HFF-Myc (cell line): ENCODE measurements around the gene B3GNT8.

ENCODE experiments used
- DNase-seq: peaks from one replicate; pipeline ENCODE4 v3.0.0-alpha.2; 2011; ENCODE audit warnings: low read depth; ENCODE audit errors: extremely low read depth
- H3K4me3 ChIP-seq: replicated peaks from 2 replicates; pipeline ENCODE4 v1.5.1; 2011; ENCODE audit warnings: low read depth, mild to moderate bottlenecking, control low read depth, low read length
- TF ChIP-seq, protein P1 (sequence below): IDR thresholded peaks from 2 replicates; pipeline ENCODE4 v1.5.1; 2012; ENCODE audit warnings: mild to moderate bottlenecking, low read depth, low read length, control low read depth; ENCODE audit errors: missing control alignments

B3GNT8 gene

DNA sequence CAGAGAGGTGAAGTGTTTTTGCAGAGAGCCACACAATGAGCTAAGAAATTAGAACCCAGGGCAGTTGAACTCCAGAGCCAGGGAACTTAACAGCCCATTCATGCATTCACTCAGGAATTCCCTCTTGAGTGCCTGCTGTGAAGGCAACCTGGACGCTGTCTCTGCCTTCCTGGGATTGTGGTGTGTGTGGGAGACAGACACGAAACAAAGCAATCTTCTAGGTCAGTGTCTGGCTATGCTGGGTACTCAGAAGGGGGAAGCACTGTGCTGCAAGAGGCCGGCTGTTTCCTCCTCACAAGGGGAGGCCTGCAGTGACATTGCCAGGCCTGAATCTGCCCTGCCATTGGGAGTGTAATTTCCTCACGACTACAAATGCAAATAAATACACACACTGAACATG is 19.9 kb downstream of the B3GNT8 start:
- no peak overlapping the region for H3K4me3 ChIP-seq
- TF ChIP-seq, protein P1, sequence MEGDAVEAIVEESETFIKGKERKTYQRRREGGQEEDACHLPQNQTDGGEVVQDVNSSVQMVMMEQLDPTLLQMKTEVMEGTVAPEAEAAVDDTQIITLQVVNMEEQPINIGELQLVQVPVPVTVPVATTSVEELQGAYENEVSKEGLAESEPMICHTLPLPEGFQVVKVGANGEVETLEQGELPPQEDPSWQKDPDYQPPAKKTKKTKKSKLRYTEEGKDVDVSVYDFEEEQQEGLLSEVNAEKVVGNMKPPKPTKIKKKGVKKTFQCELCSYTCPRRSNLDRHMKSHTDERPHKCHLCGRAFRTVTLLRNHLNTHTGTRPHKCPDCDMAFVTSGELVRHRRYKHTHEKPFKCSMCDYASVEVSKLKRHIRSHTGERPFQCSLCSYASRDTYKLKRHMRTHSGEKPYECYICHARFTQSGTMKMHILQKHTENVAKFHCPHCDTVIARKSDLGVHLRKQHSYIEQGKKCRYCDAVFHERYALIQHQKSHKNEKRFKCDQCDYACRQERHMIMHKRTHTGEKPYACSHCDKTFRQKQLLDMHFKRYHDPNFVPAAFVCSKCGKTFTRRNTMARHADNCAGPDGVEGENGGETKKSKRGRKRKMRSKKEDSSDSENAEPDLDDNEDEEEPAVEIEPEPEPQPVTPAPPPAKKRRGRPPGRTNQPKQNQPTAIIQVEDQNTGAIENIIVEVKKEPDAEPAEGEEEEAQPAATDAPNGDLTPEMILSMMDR = no peak
- DNase-seq = no peak

DNA sequence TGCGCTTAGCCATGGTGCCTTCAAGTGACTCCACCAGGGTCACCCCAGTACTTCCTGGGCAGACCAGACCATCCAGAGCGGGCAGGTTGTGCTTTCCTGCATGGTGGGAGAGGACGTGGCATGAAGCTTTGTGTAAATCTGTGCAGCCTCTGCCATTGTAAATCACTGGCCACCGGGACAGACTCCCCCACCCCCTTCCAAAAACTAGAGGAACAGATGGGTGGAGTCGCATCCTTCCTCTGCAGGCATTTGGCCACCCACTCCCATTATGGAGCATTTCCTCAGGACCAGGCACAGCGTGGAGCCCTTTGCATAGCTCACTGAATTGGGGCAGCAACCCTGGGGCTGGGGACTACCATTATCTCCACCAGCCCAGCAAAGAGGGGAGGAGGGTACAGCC is 21.4 kb downstream of the B3GNT8 start:
- no peak for DNase-seq
- TF ChIP-seq, protein P1 = no peak
- no peak overlapping the region for H3K4me3 ChIP-seq

DNA sequence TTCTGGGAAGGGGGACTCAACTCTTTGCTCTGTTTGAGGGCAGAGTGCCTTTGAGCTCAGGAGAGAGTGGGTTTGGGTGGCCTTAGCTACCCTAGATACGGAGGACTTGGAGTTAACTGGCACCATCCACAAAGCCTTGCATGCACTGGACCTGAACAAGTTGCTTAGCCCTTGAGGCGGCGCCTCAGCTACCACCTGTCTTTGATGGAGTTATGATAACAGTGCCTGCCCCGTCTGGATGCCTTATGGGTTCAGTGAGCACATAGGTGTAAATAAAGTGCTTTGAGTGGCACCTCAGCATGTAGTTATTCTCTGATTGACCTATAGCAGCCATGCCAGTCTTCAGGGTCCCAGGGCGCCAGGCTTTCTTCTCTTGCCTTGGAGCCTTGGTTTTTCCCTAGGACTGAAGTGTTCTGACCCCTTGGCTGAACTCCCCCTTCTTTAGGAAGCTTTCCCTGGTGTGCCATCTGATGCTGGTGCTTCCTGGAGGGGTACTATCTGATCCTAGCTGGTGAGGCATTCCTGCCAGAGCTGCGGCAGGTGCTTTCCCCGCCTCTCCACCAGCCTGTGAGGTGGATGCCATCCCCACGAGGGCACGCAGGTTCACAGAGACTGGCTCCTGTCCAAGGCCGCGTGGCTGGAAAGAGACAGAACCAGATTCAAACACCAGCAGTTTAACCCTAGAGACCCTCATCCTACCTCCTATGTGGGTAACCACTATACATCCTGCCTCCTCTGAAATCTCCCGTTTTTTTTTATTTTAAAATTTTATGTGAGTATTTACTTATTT is 23.8 kb downstream of the B3GNT8 start:
- no peak overlapping the region for H3K4me3 ChIP-seq
- TF ChIP-seq, protein P1 = no peak
- DNase-seq = no peak

DNA sequence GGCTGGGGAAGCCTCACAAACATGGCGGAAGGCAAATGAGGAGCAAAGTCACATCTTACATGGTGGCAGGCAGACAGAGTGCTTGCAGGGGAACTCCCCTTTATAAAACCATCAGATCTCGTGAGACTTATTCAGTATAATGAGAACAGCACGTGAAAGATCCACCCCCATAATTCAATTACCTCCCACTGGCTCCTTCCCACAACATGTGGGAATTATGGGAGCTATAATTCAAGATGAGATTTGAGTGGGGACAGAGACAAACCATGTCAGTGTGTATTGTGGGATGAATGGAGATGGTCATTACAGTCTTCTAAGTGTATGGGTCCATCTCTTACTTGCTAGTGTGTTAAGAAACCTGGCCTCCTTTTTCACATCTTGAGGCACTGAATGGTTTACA is 25.2 kb downstream of the B3GNT8 start:
- DNase-seq = no peak
- TF ChIP-seq, protein P1 = no peak
- no peak overlapping the region for H3K4me3 ChIP-seq

DNA sequence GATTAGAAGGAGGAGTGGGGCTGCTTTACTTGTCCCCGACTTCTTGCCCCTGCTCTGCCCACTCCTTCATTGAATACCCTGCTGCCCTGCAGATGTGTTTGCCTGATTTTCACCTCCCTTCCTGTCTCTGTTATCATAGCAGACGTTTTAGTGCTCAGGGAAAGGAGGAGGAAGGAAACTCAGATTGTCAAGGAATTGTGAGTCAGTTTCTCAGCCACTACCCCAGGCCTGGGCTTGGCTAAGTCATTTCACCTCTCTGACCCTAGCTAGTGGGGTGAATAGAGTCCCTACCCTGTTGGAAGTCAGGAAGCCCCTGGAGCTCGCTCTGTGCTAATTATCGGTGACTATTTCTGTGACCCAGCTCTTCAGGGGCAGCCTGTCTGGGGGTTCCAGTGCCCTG is 25.7 kb downstream of the B3GNT8 start:
- TF ChIP-seq, protein P1 = no peak
- no peak for DNase-seq
- no peak overlapping the region for H3K4me3 ChIP-seq

DNA sequence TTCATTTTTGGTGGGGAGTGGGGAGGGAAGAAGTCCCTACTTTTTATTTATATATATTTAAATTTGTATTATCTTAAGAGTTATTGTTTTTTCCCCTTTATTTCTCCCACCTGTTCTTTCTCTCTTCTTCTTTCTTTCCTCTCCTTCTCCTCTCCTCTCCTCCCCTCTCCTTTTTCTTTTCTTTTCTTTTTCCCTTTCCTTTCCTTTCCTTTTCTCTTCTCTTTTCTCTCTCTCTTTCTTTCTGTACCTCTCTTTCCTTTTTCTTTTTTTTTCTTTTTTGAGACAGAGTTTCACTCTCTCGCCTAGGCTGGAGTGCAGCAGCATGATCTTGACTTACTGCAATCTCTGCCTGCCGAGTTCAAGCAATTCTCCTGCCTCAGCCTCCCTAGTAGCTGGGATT is 27.6 kb downstream of the B3GNT8 start:
- no peak for DNase-seq
- H3K4me3 ChIP-seq = no peak overlapping the region
- TF ChIP-seq, protein P1 = no peak

DNA sequence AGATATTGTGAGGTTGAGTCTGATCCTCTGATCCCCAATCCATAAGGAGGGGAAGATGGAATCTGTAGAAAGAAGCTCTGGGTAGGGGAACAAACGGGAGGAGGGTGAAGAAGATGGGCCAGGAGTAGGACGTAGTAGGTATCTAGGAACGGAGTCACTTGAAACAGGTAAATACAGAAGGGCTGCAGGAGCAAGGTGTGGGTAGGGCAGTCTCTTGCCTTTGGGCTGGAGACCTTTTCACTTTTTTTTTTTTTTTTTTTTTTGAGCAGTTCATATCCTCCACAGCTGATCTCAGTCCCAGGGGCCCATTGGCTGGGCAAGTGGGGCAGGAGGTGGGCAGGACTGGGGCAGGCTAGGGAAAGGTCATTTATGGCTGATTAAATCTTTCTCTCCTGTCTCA is 28.1 kb downstream of the B3GNT8 start:
- H3K4me3 ChIP-seq = peak overlapping the region; percentile 97
- DNase-seq = no peak
- TF ChIP-seq, protein P1 = no peak
